DND-41 (cell line): ENCODE measurements around the gene DAAM2.

Source experiments
- CTCF ChIP-seq: IDR thresholded peaks from 2 replicates; pipeline ENCODE4 v1.5.1; 2012; ENCODE audit warnings: borderline replicate concordance, low read length, moderate library complexity, mild to moderate bottlenecking; ENCODE audit not compliant: poor library complexity, severe bottlenecking; ENCODE audit errors: extremely low read depth
- EZH2 ChIP-seq: IDR thresholded peaks from 3 replicates; pipeline ENCODE4 v1.6.1; 2012; ENCODE audit warnings: borderline replicate concordance, low read depth, mild to moderate bottlenecking, moderate library complexity, low read length, inconsistent platforms; ENCODE audit not compliant: severe bottlenecking

- TF ChIP-seq CTCF: no peak
- TF ChIP-seq EZH2: no peak
Observed at GRCh38 chr6:39787322-39787721, 4.9 kb upstream of the DAAM2 start.
